Posterior vena cava (tissue), 2 donors: ENCODE measurements around the gene RAC3. TPM values are rescaled to one million over a fixed set of nuclear protein-coding genes. Genes with fewer than 3 reads are reported as not detected.
A peak's percentile ranks its signal among the peaks of the same experiment; 100 is the strongest.
"Not testable (repeated sequence)": the region's sequence is repeated elsewhere in the genome, so short reads cannot be mapped to it uniquely, and the experiment has no call there.

Experiments
- DNase-seq: peaks from one replicate; pipeline ENCODE4 v3.0.0-alpha.2; 2020; ENCODE audit warnings: low spot score
- intact Hi-C, 2 donors: fragments of 100-400 bp; cut with DNase I; formaldehyde crosslinking; loops; one replicate each; pipeline versions ENCODE4 v1.14.1 to v1.14.2; 2022 to 2023
- total RNA-seq, 2 donors: library from RNA; stranded (reverse); fragmentation: NEBNext Ultra II Directional; extraction: Animal tissue kit (Norgen Biotek cat#: 25700); gene quantifications; one replicate each; pipeline ENCODE4 v1.2.1, GENCODE V29; 2021
- donor health status: DM: yes; HTN: yes; CAD: no.
- donor health status: DM: yes; HTN: yes; CAD: no.

The RAC3 gene
- total RNA-seq, 2 donors from 2014 or later, result 1.0 to 1.3 TPM

GRCh38 chr17:82034371-82035011 lies 3.0 kb downstream of the RAC3 start:
- no peak for DNase-seq
- intact Hi-C loops, result loop anchor here in 1 of 2 donors (10.0 kb wide), 1 partner anchor 290 kb away; no protein-coding TSS in a partner anchor

GRCh38 chr17:82035488-82035887 lies 4.0 kb downstream of the RAC3 start:
- no peak for DNase-seq
- intact Hi-C loops, result loop anchor here in 1 of 2 donors (10.0 kb wide), 1 partner anchor 289 kb away; no protein-coding TSS in a partner anchor

- intact Hi-C loops, result loop anchor here in 1 of 2 donors (10.0 kb wide), 1 partner anchor 289 kb away; no protein-coding TSS in a partner anchor
- DNase-seq, result no peak
Measured at GRCh38 chr17:82035956-82036633, 4.6 kb downstream of the RAC3 start.

- intact Hi-C loops, result loop anchor here in 1 of 2 donors (10.0 kb wide), 1 partner anchor 288 kb away; no protein-coding TSS in a partner anchor
Measured at GRCh38 chr17:82036634-82037091, 5.2 kb downstream of the RAC3 start.

GRCh38 chr17:82037092-82037888 lies 5.8 kb downstream of the RAC3 start, which contains the start of gene DCXR:
TSS of gene DCXR (minus strand) at chr17:82037697. CDS start at chr17:82037682, 15 bp downstream.
- intact Hi-C loops, result loop anchor here in 1 of 2 donors (10.0 kb wide), 1 partner anchor 288 kb away; no protein-coding TSS in a partner anchor
- peak; percentile 99 for DNase-seq

More at GRCh38 chr17:82036634-82037091, 5.2 kb downstream of the RAC3 start:
- no peak for DNase-seq

GRCh38 chr17:82037889-82038195 lies 6.4 kb downstream of the RAC3 start:
- DNase-seq, result no peak
- intact Hi-C loops, result loop anchor here in 1 of 2 donors (10.0 kb wide), 1 partner anchor 287 kb away; no protein-coding TSS in a partner anchor

GRCh38 chr17:82038796-82039409 lies 7.4 kb downstream of the RAC3 start:
- intact Hi-C loops, result loop anchor here in 1 of 2 donors (10.0 kb wide), 1 partner anchor 286 kb away; no protein-coding TSS in a partner anchor
- not testable (repeated sequence) for DNase-seq

- intact Hi-C loops, result loop anchor here in 1 of 2 donors (10.0 kb wide), 1 partner anchor 285 kb away; no protein-coding TSS in a partner anchor
- DNase-seq, result no peak
Measured at GRCh38 chr17:82039695-82040299, 8.3 kb downstream of the RAC3 start.

GRCh38 chr17:82041144-82041814 lies 9.8 kb downstream of the RAC3 start:
- intact Hi-C loops, result no loop called here
- DNase-seq, result no peak

GRCh38 chr17:82042649-82043048 lies 11.2 kb downstream of the RAC3 start:
- no peak for DNase-seq
- intact Hi-C loops, result no loop called here

GRCh38 chr17:82043507-82043906 lies 12.0 kb downstream of the RAC3 start:
- no peak for DNase-seq
- intact Hi-C loops, result no loop called here

- DNase-seq, result no peak
- intact Hi-C loops, result no loop called here
Measured at GRCh38 chr17:82045936-82046484, 14.5 kb downstream of the RAC3 start.

- no peak for DNase-seq
- intact Hi-C loops, result no loop called here
Measured at GRCh38 chr17:82046903-82047302, 15.4 kb downstream of the RAC3 start.

- intact Hi-C loops, result no loop called here
- no peak for DNase-seq
Measured at GRCh38 chr17:82047379-82047778, 15.9 kb downstream of the RAC3 start.

GRCh38 chr17:82047914-82048570 lies 16.6 kb downstream of the RAC3 start:
- intact Hi-C loops, result no loop called here
- no peak for DNase-seq

- intact Hi-C loops, result no loop called here
- no peak for DNase-seq
Measured at GRCh38 chr17:82048571-82048971, 17.1 kb downstream of the RAC3 start.

GRCh38 chr17:82049106-82049505 lies 17.6 kb downstream of the RAC3 start:
- no peak for DNase-seq
- intact Hi-C loops, result no loop called here
